HEK293 (cell line): ENCODE measurements around the gene CACNB2.

Experiments used
- OSR2 ChIP-seq: fragments of 450-650 bp; formaldehyde crosslinking; IDR thresholded peaks from 2 replicates; pipeline ENCODE4 v1.5.1; 2016; ENCODE audit warnings: missing biosample characterization, missing genetic modification characterization
- TCF7L2 ChIP-seq: IDR thresholded peaks from 2 replicates; pipeline ENCODE4 v1.6.1; 2011; ENCODE audit warnings: low read depth, mild to moderate bottlenecking, inconsistent platforms, low read length, moderate library complexity, borderline replicate concordance
- ZBTB8A ChIP-seq: fragments of 450-650 bp; formaldehyde crosslinking; IDR thresholded peaks from 2 replicates; pipeline ENCODE4 v1.5.1; 2016; ENCODE audit warnings: missing biosample characterization, missing genetic modification characterization
- ZNF324 ChIP-seq: fragments of 450-650 bp; formaldehyde crosslinking; IDR thresholded peaks from 2 replicates; pipeline ENCODE4 v1.5.1; 2016; ENCODE audit warnings: missing biosample characterization, missing genetic modification characterization
- ZNF366 ChIP-seq: fragments of 450-650 bp; formaldehyde crosslinking; conservative IDR thresholded peaks from 2 replicates; pipeline ENCODE4 v1.5.1; 2016; ENCODE audit warnings: missing biosample characterization, missing genetic modification characterization
- ZNF404 ChIP-seq: fragments of 450-650 bp; formaldehyde crosslinking; IDR thresholded peaks from 2 replicates; pipeline ENCODE4 v1.5.1; 2017; ENCODE audit warnings: missing biosample characterization, missing genetic modification characterization
- ZNF501 ChIP-seq: fragments of 450-650 bp; formaldehyde crosslinking; IDR thresholded peaks from 2 replicates; pipeline ENCODE4 v1.5.1; 2016; ENCODE audit warnings: missing biosample characterization, missing genetic modification characterization
- ZNF514 ChIP-seq: fragments of 450-650 bp; formaldehyde crosslinking; IDR thresholded peaks from 2 replicates; pipeline ENCODE4 v1.5.1; 2016; ENCODE audit warnings: missing biosample characterization, missing genetic modification characterization
- ZNF530 ChIP-seq: fragments of 450-650 bp; formaldehyde crosslinking; IDR thresholded peaks from 2 replicates; pipeline ENCODE4 v1.5.1; 2016; ENCODE audit warnings: low read depth, missing biosample characterization, missing genetic modification characterization
- ZNF558 ChIP-seq: fragments of 450-650 bp; formaldehyde crosslinking; IDR thresholded peaks from 2 replicates; pipeline ENCODE4 v1.5.1; 2016; ENCODE audit warnings: missing biosample characterization, missing genetic modification characterization
- ZNF830 ChIP-seq: fragments of 450-650 bp; IDR thresholded peaks from 2 replicates; pipeline ENCODE4 v1.5.0; 2018; ENCODE audit warnings: missing biosample characterization, missing genetic modification characterization, low read depth, mild to moderate bottlenecking, moderate library complexity
- TF ChIP-seq, protein P1 (sequence below): fragments of 450-650 bp; formaldehyde crosslinking; IDR thresholded peaks from 2 replicates; pipeline ENCODE4 v1.5.1; 2016; ENCODE audit warnings: missing biosample characterization, missing genetic modification characterization
- TF ChIP-seq, protein P2 (sequence below): fragments of 450-650 bp; formaldehyde crosslinking; IDR thresholded peaks from 2 replicates; pipeline ENCODE4 v1.5.1; 2016; ENCODE audit warnings: missing biosample characterization, missing genetic modification characterization

DNA sequence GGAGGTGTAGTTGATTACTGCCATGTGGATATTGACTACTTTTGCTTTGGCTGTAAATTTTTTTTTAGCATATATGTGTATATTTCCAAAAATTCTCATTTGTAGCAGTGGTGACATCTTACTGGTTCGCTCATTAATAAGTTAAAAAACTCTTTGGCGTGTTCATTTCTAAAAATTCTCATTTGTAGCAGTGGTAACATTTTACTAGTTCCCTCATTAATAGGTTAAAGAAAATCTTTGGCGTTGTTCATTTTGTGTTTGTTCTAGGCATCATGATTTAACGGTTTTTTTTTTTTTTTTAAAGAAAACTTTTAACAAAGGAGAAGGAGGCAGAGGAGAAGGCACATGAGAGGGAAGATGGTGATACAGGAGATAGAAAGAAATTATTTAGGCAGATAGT, 45.9 kb upstream of the CACNB2 start:
- TF ChIP-seq ZNF324 (tag by site-specific recombination) (no peak), OSR2 (no peak), ZNF366 (tag by site-specific recombination) (no peak), ZNF830 (tag by site-specific recombination) (no peak), ZNF404 (no peak), ZNF514 (no peak), ZNF501 (no peak), ZNF558 (tag by site-specific recombination) (no peak), ZNF530 (tag by site-specific recombination) (no peak), TCF7L2 (no peak), ZBTB8A (tag by site-specific recombination) (no peak)
- TF ChIP-seq, protein P1, sequence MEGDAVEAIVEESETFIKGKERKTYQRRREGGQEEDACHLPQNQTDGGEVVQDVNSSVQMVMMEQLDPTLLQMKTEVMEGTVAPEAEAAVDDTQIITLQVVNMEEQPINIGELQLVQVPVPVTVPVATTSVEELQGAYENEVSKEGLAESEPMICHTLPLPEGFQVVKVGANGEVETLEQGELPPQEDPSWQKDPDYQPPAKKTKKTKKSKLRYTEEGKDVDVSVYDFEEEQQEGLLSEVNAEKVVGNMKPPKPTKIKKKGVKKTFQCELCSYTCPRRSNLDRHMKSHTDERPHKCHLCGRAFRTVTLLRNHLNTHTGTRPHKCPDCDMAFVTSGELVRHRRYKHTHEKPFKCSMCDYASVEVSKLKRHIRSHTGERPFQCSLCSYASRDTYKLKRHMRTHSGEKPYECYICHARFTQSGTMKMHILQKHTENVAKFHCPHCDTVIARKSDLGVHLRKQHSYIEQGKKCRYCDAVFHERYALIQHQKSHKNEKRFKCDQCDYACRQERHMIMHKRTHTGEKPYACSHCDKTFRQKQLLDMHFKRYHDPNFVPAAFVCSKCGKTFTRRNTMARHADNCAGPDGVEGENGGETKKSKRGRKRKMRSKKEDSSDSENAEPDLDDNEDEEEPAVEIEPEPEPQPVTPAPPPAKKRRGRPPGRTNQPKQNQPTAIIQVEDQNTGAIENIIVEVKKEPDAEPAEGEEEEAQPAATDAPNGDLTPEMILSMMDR (tag by site-specific recombination) = no peak
- TF ChIP-seq, protein P2, sequence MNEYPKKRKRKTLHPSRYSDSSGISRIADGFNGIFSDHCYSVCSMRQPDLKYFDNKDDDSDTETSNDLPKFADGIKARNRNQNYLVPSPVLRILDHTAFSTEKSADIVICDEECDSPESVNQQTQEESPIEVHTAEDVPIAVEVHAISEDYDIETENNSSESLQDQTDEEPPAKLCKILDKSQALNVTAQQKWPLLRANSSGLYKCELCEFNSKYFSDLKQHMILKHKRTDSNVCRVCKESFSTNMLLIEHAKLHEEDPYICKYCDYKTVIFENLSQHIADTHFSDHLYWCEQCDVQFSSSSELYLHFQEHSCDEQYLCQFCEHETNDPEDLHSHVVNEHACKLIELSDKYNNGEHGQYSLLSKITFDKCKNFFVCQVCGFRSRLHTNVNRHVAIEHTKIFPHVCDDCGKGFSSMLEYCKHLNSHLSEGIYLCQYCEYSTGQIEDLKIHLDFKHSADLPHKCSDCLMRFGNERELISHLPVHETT (tag by site-specific recombination) = no peak
